ENCODE data around the gene ARL2. TPM values are rescaled to one million over a fixed set of nuclear protein-coding genes. Genes with fewer than 3 reads are reported as not detected.

The ARL2 gene
- total RNA-seq, 1 experiment from 2014 or later: 98.9 TPM

DNA sequence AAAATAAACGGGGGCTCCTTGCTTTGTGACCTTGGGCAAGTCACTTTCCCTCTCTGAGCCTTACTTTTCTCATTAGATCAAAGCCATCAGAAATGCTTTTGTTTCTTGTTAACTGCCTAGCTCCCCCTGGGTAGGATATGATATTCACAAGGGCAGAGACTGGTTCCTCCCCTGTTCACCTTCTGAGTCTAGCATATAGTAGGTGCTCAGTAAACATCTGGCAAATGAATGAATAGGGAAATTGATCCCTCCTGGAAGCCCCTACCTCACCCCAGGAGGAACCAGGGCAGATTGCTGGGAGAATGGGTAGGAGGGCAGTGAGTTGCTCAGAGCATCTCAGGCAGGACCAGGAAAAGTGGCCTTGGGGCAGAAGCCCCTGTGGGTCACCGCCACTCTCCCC lies 20.5 kb downstream of the ARL2 start:
- Histone ChIP-seq H3K4me3 (ENCODE audit: low read depth, low read length, poor library complexity, severe bottlenecking) (no peak overlapping the region), H3K9me3 (ENCODE audit: low read depth, low read length, poor library complexity, severe bottlenecking) (no peaks in the 10 kb centered on the region), H3K4me1 (ENCODE audit: insufficient read depth, low read length, poor library complexity, severe bottlenecking) (no peaks in the 10 kb centered on the region), H3K27ac (ENCODE audit: low read depth, low read length, poor library complexity, severe bottlenecking) (no peak overlapping the region), H3K36me3 (ENCODE audit: insufficient read depth, low read length, poor library complexity, severe bottlenecking) (no peaks in the 10 kb centered on the region), H3K27me3 (replicated peaks; ENCODE audit: insufficient read depth, low read depth, low read length, poor library complexity) (no peaks in the 10 kb centered on the region)
- intact Hi-C loops (cut with micrococcal nuclease; ENCODE audit: unreplicated experiment): no loop called here
- CTCF ChIA-PET: no interaction called here
- POLR2A ChIA-PET (ENCODE audit: low non-redundant PET): no interaction called here
- no peak for TF ChIP-seq EZH2 (IDR thresholded peaks at IDR 0.05; ENCODE audit: borderline replicate concordance, low read depth, low read length, poor library complexity, severe bottlenecking)
- TF ChIP-seq CTCF (conservative IDR thresholded peaks at IDR 0.05; ENCODE audit: low read depth, low read length): no peak
- no peak for DNase-seq (ENCODE audit: low spot score)
- BruUV-seq (replicated peaks): no TSS peak

DNA sequence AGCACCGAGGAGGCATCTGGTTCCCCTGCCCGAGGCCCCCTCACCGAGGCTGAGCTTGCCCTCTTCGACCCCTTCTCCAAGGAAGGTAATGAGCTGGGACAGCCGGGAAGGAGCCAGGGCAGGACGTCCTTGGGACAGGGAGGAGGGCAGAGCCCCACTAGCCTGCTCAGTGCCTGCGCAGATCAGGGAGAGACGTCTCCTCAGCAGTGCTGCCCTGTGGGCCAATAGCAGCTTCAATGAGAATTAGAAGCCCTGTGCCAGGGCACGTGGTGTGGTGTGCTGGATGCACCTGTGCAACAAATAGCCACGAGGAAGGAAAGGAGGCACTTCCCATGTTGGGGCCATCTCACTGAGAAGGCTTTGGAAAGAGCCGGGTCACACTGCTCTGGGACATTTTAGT lies 21.6 kb downstream of the ARL2 start:
- Histone ChIP-seq H3K4me1 (ENCODE audit: insufficient read depth, low read length, poor library complexity, severe bottlenecking) (peaks cover 7% of the 10 kb centered on the region), H3K9me3 (ENCODE audit: low read depth, low read length, poor library complexity, severe bottlenecking) (no peaks in the 10 kb centered on the region), H3K27me3 (replicated peaks; ENCODE audit: insufficient read depth, low read depth, low read length, poor library complexity) (no peaks in the 10 kb centered on the region), H3K4me3 (ENCODE audit: low read depth, low read length, poor library complexity, severe bottlenecking) (no peak overlapping the region), H3K27ac (ENCODE audit: low read depth, low read length, poor library complexity, severe bottlenecking) (no peak overlapping the region), H3K36me3 (ENCODE audit: insufficient read depth, low read length, poor library complexity, severe bottlenecking) (no peaks in the 10 kb centered on the region)
- TF ChIP-seq CTCF (conservative IDR thresholded peaks at IDR 0.05; ENCODE audit: low read depth, low read length) (no peak), EZH2 (IDR thresholded peaks at IDR 0.05; ENCODE audit: borderline replicate concordance, low read depth, low read length, poor library complexity, severe bottlenecking) (no peak)
- no TSS peak for BruUV-seq (replicated peaks)
- intact Hi-C loops (cut with micrococcal nuclease; ENCODE audit: unreplicated experiment): no loop called here
- DNase-seq (ENCODE audit: low spot score): no peak
- ChIA-PET CTCF (interaction anchor here (0.6 kb wide), 1 partner anchor 17 kb away, joined by 5 read pairs; no protein-coding TSS in a partner anchor), POLR2A (ENCODE audit: low non-redundant PET) (interaction anchor here (0.6 kb wide), 1 partner anchor 67 kb away, joined by 8 read pairs; no protein-coding TSS in a partner anchor)

GRCh38 chr11:65036931-65037330 lies 23.0 kb downstream of the ARL2 start:
- Histone ChIP-seq H3K27me3 (replicated peaks; ENCODE audit: insufficient read depth, low read depth, low read length, poor library complexity) (no peaks in the 10 kb centered on the region), H3K27ac (ENCODE audit: low read depth, low read length, poor library complexity, severe bottlenecking) (no peak overlapping the region), H3K36me3 (ENCODE audit: insufficient read depth, low read length, poor library complexity, severe bottlenecking) (no peaks in the 10 kb centered on the region), H3K4me3 (ENCODE audit: low read depth, low read length, poor library complexity, severe bottlenecking) (no peak overlapping the region), H3K4me1 (ENCODE audit: insufficient read depth, low read length, poor library complexity, severe bottlenecking) (peaks cover 7% of the 10 kb centered on the region), H3K9me3 (ENCODE audit: low read depth, low read length, poor library complexity, severe bottlenecking) (no peaks in the 10 kb centered on the region)
- ChIA-PET CTCF (no interaction called here), POLR2A (ENCODE audit: low non-redundant PET) (no interaction called here)
- TF ChIP-seq CTCF (conservative IDR thresholded peaks at IDR 0.05; ENCODE audit: low read depth, low read length) (no peak), EZH2 (IDR thresholded peaks at IDR 0.05; ENCODE audit: borderline replicate concordance, low read depth, low read length, poor library complexity, severe bottlenecking) (no peak)
- DNase-seq (ENCODE audit: low spot score): no peak
- intact Hi-C loops (cut with micrococcal nuclease; ENCODE audit: unreplicated experiment): no loop called here
- no TSS peak for BruUV-seq (replicated peaks)

Measured in A673 (cell line).